NCI-H2107 treated with DMSO at 0.1 percent for 48 hours (cell line): ENCODE data around the gene SLC29A4.
"Not testable (repeated sequence)": the region's sequence is repeated elsewhere in the genome, so short reads cannot be mapped to it uniquely, and the experiment has no call there.

ENCODE experiments used
- DNase-seq: peaks from one replicate; lab custom pipeline; 2025; ENCODE audit not compliant: unreplicated experiment; lab: John Stamatoyannopoulos, UW

The SLC29A4 gene

GRCh38 chr7:5274441-5274840 lies 8.3 kb upstream of the SLC29A4 start:
- no peak for DNase-seq

- DNase-seq = not testable (repeated sequence)
Measured at GRCh38 chr7:5274985-5275431, 7.7 kb upstream of the SLC29A4 start.

GRCh38 chr7:5275510-5275909 lies 7.2 kb upstream of the SLC29A4 start:
- DNase-seq = peak; percentile 42

GRCh38 chr7:5276123-5276522 lies 6.6 kb upstream of the SLC29A4 start:
- DNase-seq = not testable (repeated sequence)

GRCh38 chr7:5276611-5277010 lies 6.1 kb upstream of the SLC29A4 start:
- no peak for DNase-seq

GRCh38 chr7:5278766-5279165 lies 4.0 kb upstream of the SLC29A4 start:
- no peak for DNase-seq

GRCh38 chr7:5279734-5280133 lies 3.0 kb upstream of the SLC29A4 start:
- no peak for DNase-seq

GRCh38 chr7:5281598-5282500 lies 894 bp upstream of the SLC29A4 start:
- not testable (repeated sequence) for DNase-seq

GRCh38 chr7:5283421-5284303 lies 919 bp downstream of the SLC29A4 start:
- DNase-seq = no peak

- peak; percentile 72 for DNase-seq
Measured at GRCh38 chr7:5284304-5285281, 1.9 kb downstream of the SLC29A4 start.

GRCh38 chr7:5286933-5287332 lies 4.2 kb downstream of the SLC29A4 start:
- DNase-seq = no peak

GRCh38 chr7:5287373-5287772 lies 4.6 kb downstream of the SLC29A4 start:
- DNase-seq = not testable (repeated sequence)

- DNase-seq = no peak
Measured at GRCh38 chr7:5287802-5288201, 5.1 kb downstream of the SLC29A4 start.

- not testable (repeated sequence) for DNase-seq
Measured at GRCh38 chr7:5288560-5288959, 5.8 kb downstream of the SLC29A4 start.

- DNase-seq = no peak
Measured at GRCh38 chr7:5289355-5289754, 6.6 kb downstream of the SLC29A4 start.

GRCh38 chr7:5291301-5291700 lies 8.6 kb downstream of the SLC29A4 start:
- no peak for DNase-seq

GRCh38 chr7:5291711-5292335 lies 9.1 kb downstream of the SLC29A4 start:
- DNase-seq = not testable (repeated sequence)

- no peak for DNase-seq
Measured at GRCh38 chr7:5294169-5294987, 11.6 kb downstream of the SLC29A4 start.
